DND-41 (cell line): ENCODE results near the gene SLC25A28.

ENCODE experiments used
- ATAC-seq: fragments of 200-7000 bp; cut with Tn5 transposase; 3 replicates; pipeline ENCODE4 v1.9.1; 2021; ENCODE audit warnings: low read depth; ENCODE audit not compliant: insufficient read depth
- DNase-seq: peaks from one replicate; pipeline ENCODE4 v3.0.0-alpha.2; 2020
- H2AFZ ChIP-seq: 2 replicates; pipeline ENCODE4 v1.6.0; 2012; ENCODE audit warnings: low read depth, low read length
- H3K27ac ChIP-seq: 2 replicates; pipeline ENCODE4 v1.5.1; 2012; ENCODE audit warnings: low read length, inconsistent platforms
- H3K27me3 ChIP-seq: fragments of 200-600 bp; sonication (generic); 2 replicates; pipeline ENCODE4 v1.6.0; 2012; ENCODE audit warnings: low read length, mild to moderate bottlenecking, inconsistent platforms; ENCODE audit not compliant: insufficient read depth, poor library complexity
- H3K36me3 ChIP-seq: 2 replicates; pipeline ENCODE4 v1.5.1; 2012; ENCODE audit warnings: low read length, inconsistent platforms; ENCODE audit not compliant: insufficient read depth
- H3K4me1 ChIP-seq: 2 replicates; pipeline ENCODE4 v1.5.1; 2012; ENCODE audit warnings: mild to moderate bottlenecking, low read length; ENCODE audit not compliant: insufficient read depth
- H3K4me2 ChIP-seq: 2 replicates; pipeline ENCODE4 v1.6.0; 2012; ENCODE audit warnings: mild to moderate bottlenecking, moderate library complexity, low read length, inconsistent platforms; ENCODE audit not compliant: insufficient read depth
- H3K4me3 ChIP-seq, 2 experiments: fragments of 200-600 bp in 1 of 2; shearing (Covaris generic) in 1 of 2; 2 replicates each; pipeline ENCODE4 v1.5.1; 2012 to 2016; ENCODE audit warnings: inconsistent platforms in 2 of 2, low read length in 2 of 2, mild to moderate bottlenecking in 2 of 2, low read depth in 1 of 2, moderate library complexity in 1 of 2
- H3K79me2 ChIP-seq: 2 replicates; pipeline ENCODE4 v1.6.0; 2012; ENCODE audit warnings: low read length, inconsistent platforms; ENCODE audit not compliant: insufficient read depth
- H3K9ac ChIP-seq: 2 replicates; pipeline ENCODE4 v1.6.0; 2012; ENCODE audit warnings: low read depth, mild to moderate bottlenecking, inconsistent platforms, low read length, moderate library complexity
- H3K9me3 ChIP-seq: 2 replicates; pipeline ENCODE4 v1.5.1; 2012; ENCODE audit warnings: low read length, moderate library complexity, mild to moderate bottlenecking, inconsistent platforms; ENCODE audit not compliant: insufficient read depth, severe bottlenecking
- H4K20me1 ChIP-seq: 2 replicates; pipeline ENCODE4 v1.6.0; 2012; ENCODE audit warnings: low read length; ENCODE audit not compliant: insufficient read depth
- EZH2 ChIP-seq: IDR thresholded peaks from 3 replicates; pipeline ENCODE4 v1.6.1; 2012; ENCODE audit warnings: borderline replicate concordance, low read depth, mild to moderate bottlenecking, moderate library complexity, low read length, inconsistent platforms; ENCODE audit not compliant: severe bottlenecking
- TF ChIP-seq, protein P1 (sequence below): IDR thresholded peaks from 2 replicates; pipeline ENCODE4 v1.5.1; 2012; ENCODE audit warnings: borderline replicate concordance, low read length, moderate library complexity, mild to moderate bottlenecking; ENCODE audit not compliant: poor library complexity, severe bottlenecking; ENCODE audit errors: extremely low read depth

Gene SLC25A28

DNA sequence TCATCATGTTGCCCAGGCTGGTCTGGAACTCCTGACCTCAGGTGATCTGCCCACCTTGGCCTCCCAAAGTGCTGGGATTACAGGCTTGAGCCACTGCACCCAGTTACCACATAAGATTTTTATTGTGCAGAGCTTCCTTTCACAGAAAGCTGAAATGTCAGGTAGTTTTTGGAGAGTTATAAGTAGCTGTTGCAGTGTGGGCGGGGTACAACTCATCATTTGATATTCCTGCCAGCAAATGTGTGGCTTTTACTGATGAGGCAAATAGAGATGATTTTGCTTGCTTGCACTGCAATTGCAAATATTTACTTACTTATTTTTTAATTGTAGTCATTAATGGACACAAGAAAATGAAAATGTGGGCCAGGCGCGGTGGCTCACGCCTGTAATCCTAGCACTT lies 55.1 kb downstream of the SLC25A28 start:
- no peak overlapping the region for H2AFZ ChIP-seq
- H3K79me2 ChIP-seq = no peaks in the 10 kb centered on the region
- DNase-seq = no peak
- no peaks in the 10 kb centered on the region for H3K4me1 ChIP-seq
- H3K27ac ChIP-seq = no peak overlapping the region
- no peaks in the 10 kb centered on the region for H3K9me3 ChIP-seq
- TF ChIP-seq, protein P1, sequence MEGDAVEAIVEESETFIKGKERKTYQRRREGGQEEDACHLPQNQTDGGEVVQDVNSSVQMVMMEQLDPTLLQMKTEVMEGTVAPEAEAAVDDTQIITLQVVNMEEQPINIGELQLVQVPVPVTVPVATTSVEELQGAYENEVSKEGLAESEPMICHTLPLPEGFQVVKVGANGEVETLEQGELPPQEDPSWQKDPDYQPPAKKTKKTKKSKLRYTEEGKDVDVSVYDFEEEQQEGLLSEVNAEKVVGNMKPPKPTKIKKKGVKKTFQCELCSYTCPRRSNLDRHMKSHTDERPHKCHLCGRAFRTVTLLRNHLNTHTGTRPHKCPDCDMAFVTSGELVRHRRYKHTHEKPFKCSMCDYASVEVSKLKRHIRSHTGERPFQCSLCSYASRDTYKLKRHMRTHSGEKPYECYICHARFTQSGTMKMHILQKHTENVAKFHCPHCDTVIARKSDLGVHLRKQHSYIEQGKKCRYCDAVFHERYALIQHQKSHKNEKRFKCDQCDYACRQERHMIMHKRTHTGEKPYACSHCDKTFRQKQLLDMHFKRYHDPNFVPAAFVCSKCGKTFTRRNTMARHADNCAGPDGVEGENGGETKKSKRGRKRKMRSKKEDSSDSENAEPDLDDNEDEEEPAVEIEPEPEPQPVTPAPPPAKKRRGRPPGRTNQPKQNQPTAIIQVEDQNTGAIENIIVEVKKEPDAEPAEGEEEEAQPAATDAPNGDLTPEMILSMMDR = no peak
- TF ChIP-seq EZH2 = no peak
- H3K27me3 ChIP-seq = peaks cover 7% of the 10 kb centered on the region
- no peaks in the 10 kb centered on the region for H4K20me1 ChIP-seq
- no peak overlapping the region for H3K4me2 ChIP-seq
- no peak overlapping the region for H3K4me3 ChIP-seq
- no peaks in the 10 kb centered on the region for H3K36me3 ChIP-seq
- no peak overlapping the region for H3K9ac ChIP-seq
- ATAC-seq = no peak

DNA sequence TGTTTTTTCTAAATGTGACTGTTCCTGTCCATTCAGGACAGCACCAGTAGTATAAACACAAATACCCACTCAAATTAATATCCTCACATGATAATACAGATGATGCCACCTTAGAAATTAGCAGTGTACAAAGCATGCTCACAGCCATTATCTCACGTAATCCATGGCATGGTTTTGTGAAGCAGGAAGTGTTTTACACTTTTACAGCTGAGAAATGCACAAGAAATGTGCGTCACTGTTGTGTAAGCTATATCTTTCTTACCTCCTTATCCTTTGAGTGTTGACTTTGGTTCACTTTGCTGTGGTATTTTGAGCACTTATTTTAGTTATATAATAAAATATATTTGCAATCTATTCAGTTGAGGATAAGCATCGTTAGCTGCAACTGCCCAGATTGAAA lies 55.9 kb downstream of the SLC25A28 start:
- ATAC-seq = no peak
- Histone ChIP-seq H3K4me3 (no peak overlapping the region), H3K4me1 (no peaks in the 10 kb centered on the region), H3K79me2 (no peaks in the 10 kb centered on the region), H3K36me3 (no peaks in the 10 kb centered on the region), H3K9ac (no peak overlapping the region), H3K27ac (no peak overlapping the region), H3K9me3 (no peaks in the 10 kb centered on the region), H3K4me2 (no peak overlapping the region), H2AFZ (no peak overlapping the region), H4K20me1 (no peaks in the 10 kb centered on the region), H3K27me3 (peaks cover 7% of the 10 kb centered on the region)
- no peak for TF ChIP-seq EZH2
- TF ChIP-seq, protein P1 = no peak
- no peak for DNase-seq

DNA sequence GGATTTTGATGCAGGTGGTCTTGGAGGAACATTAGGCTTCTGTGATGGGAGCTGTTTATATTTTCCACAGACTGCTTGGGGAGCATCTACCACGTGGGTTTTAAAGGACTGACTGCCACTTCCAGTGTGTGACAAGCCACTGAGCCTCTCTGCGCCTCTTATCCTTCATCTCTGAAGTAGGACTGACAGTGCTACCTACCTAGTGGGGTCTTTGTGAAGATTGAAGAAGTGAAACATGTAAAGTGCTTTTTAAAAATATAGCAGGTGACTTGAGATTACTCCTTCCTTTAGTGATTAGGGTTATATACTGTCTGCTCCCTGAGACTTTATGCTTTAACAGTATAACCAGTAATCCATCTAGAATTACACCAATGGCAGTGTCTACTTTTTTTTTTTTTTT lies 57.6 kb downstream of the SLC25A28 start:
- Histone ChIP-seq H3K79me2 (no peaks in the 10 kb centered on the region), H3K27ac (no peak overlapping the region), H3K4me1 (no peaks in the 10 kb centered on the region), H3K9ac (no peak overlapping the region), H4K20me1 (no peaks in the 10 kb centered on the region), H2AFZ (no peak overlapping the region), H3K4me2 (no peak overlapping the region), H3K27me3 (peaks cover 10% of the 10 kb centered on the region), H3K36me3 (no peaks in the 10 kb centered on the region), H3K9me3 (no peaks in the 10 kb centered on the region), H3K4me3 (no peak overlapping the region)
- DNase-seq (no peak), ATAC-seq (no peak)
- TF ChIP-seq EZH2 = no peak
- TF ChIP-seq, protein P1 = no peak
